OCI-LY1 (cell line): ENCODE measurements around the gene BCO2.

Experiments used
- H2AFZ ChIP-seq: fragments of 200-600 bp; sonication (generic), shearing (Covaris generic); 2 replicates; pipeline ENCODE4 v1.6.0; 2014; ENCODE audit warnings: antibody characterized with exemption, mild to moderate bottlenecking, low read length
- H3F3A ChIP-seq: fragments of 200-600 bp; sonication (generic), shearing (Covaris generic); 2 replicates; pipeline ENCODE4 v1.6.0; 2014; ENCODE audit warnings: mild to moderate bottlenecking, antibody characterized with exemption, low read length, moderate library complexity; ENCODE audit not compliant: insufficient read depth
- H3K27ac ChIP-seq: fragments of 200-600 bp; sonication (generic); 2 replicates; pipeline ENCODE4 v1.5.1; 2014; ENCODE audit warnings: low read length, mixed run types, mild to moderate bottlenecking, low read depth; ENCODE audit not compliant: poor library complexity, severe bottlenecking
- H3K27me3 ChIP-seq: fragments of 200-600 bp; sonication (generic); 2 replicates; pipeline ENCODE4 v1.6.0; 2014; ENCODE audit warnings: antibody characterized with exemption, mild to moderate bottlenecking, low read length, moderate library complexity; ENCODE audit not compliant: insufficient read depth
- H3K36me3 ChIP-seq: fragments of 200-600 bp; sonication (generic); 2 replicates; pipeline ENCODE4 v1.6.1; 2014; ENCODE audit warnings: mild to moderate bottlenecking, antibody characterized with exemption, low read length, moderate library complexity, mixed read lengths; ENCODE audit not compliant: insufficient read depth
- H3K4me1 ChIP-seq: fragments of 200-600 bp; sonication (generic); 2 replicates; pipeline ENCODE4 v1.5.1; 2014; ENCODE audit warnings: mild to moderate bottlenecking, low read length, moderate library complexity; ENCODE audit not compliant: insufficient read depth, severe bottlenecking
- H3K4me2 ChIP-seq: fragments of 200-600 bp; sonication (generic), shearing (Covaris generic); 2 replicates; pipeline ENCODE4 v1.6.1; 2014; ENCODE audit warnings: low read length
- H3K4me3 ChIP-seq: fragments of 200-600 bp; sonication (generic); 2 replicates; pipeline ENCODE4 v1.5.1; 2014; ENCODE audit warnings: low read length, low read depth, mild to moderate bottlenecking, mixed read lengths; ENCODE audit not compliant: poor library complexity, severe bottlenecking
- H3K79me2 ChIP-seq: fragments of 200-600 bp; shearing (Covaris generic); 2 replicates; pipeline ENCODE4 v1.6.1; 2016; ENCODE audit warnings: mixed run types, low read length, mixed read lengths; ENCODE audit not compliant: insufficient read depth
- H3K9ac ChIP-seq: fragments of 200-600 bp; sonication (generic), shearing (Covaris generic); 2 replicates; pipeline ENCODE4 v1.6.1; 2014; ENCODE audit warnings: mild to moderate bottlenecking, low read length, mixed read lengths
- H3K9me2 ChIP-seq: fragments of 200-600 bp; sonication (generic), shearing (Covaris generic); 2 replicates; pipeline ENCODE4 v1.6.1; 2014; ENCODE audit warnings: low read depth, mild to moderate bottlenecking, low read length, mixed read lengths
- H3K9me3 ChIP-seq: fragments of 200-600 bp; shearing (Covaris generic); 2 replicates; pipeline ENCODE4 v1.6.1; 2014; ENCODE audit warnings: low read length, mixed read lengths
- H4K20me1 ChIP-seq: fragments of 200-600 bp; sonication (generic), shearing (Covaris generic); 2 replicates; pipeline ENCODE4 v1.6.0; 2016; ENCODE audit warnings: mild to moderate bottlenecking, low read length; ENCODE audit not compliant: insufficient read depth
- CTCF ChIP-seq: fragments of 200-600 bp; sonication (generic), shearing (Covaris generic); IDR thresholded peaks from 2 replicates; pipeline ENCODE4 v1.5.1; 2017; ENCODE audit warnings: mild to moderate bottlenecking, antibody characterized with exemption, low read length, moderate library complexity, mixed read lengths
- EZH2 ChIP-seq: fragments of 200-600 bp; sonication (generic), shearing (Covaris generic); IDR thresholded peaks from 2 replicates; pipeline ENCODE4 v1.8.0; 2017; ENCODE audit warnings: borderline replicate concordance, mixed run types, mild to moderate bottlenecking, antibody characterized with exemption, low read length, moderate library complexity, mixed read lengths

BCO2 gene

GRCh38 chr11:112212710-112213109, 37.4 kb downstream of the BCO2 start:
- H2AFZ ChIP-seq, result no peak overlapping the region
- no peaks in the 10 kb centered on the region for H3K9me3 ChIP-seq
- no peaks in the 10 kb centered on the region for H4K20me1 ChIP-seq
- TF ChIP-seq EZH2 (no peak), CTCF (no peak)
- no peaks in the 10 kb centered on the region for H3K36me3 ChIP-seq
- no peak overlapping the region for H3K9ac ChIP-seq
- H3F3A ChIP-seq, result no peaks in the 10 kb centered on the region
- no peaks in the 10 kb centered on the region for H3K79me2 ChIP-seq
- H3K27ac ChIP-seq, result no peak overlapping the region
- H3K4me3 ChIP-seq, result no peak overlapping the region
- H3K4me1 ChIP-seq, result no peaks in the 10 kb centered on the region
- H3K4me2 ChIP-seq, result no peak overlapping the region
- 0 out of 2 replicates have a peak, but pooled peaks cover 5% of the 10 kb centered on the region for H3K27me3 ChIP-seq
- no peaks in the 10 kb centered on the region for H3K9me2 ChIP-seq

- Histone ChIP-seq H3K79me2 (no peaks in the 10 kb centered on the region), H3K27me3 (0 out of 2 replicates have a peak, but pooled peaks cover 5% of the 10 kb centered on the region), H3K4me3 (no peak overlapping the region), H3K36me3 (no peaks in the 10 kb centered on the region), H4K20me1 (no peaks in the 10 kb centered on the region), H3K9me3 (no peaks in the 10 kb centered on the region), H3F3A (no peaks in the 10 kb centered on the region), H3K4me2 (no peak overlapping the region), H3K9me2 (no peaks in the 10 kb centered on the region), H3K4me1 (no peaks in the 10 kb centered on the region), H3K9ac (no peak overlapping the region), H3K27ac (no peak overlapping the region), H2AFZ (no peak overlapping the region)
- TF ChIP-seq EZH2, result no peak
- TF ChIP-seq CTCF, result no peak
Measured at GRCh38 chr11:112213753-112214152, 38.4 kb downstream of the BCO2 start.

DNA sequence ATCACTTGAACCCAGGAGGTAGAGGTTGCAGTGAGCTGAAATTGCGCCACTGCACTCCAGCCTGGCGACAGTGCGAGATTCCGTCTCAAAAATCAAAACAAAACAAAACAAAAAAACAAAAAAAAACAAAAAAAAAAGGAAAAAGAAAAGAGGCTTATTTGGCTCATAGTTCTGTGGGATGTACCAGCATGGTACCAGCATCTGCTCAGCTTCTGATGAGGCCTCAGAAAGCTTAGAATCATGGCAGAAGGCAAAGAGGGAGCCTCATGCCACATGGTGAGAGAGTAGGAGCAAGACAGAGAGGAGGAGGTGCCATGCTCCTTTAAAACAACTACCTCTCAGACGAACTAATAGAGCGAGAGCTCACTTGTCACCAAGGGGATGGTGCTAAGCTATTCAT, 40.3 kb downstream of the BCO2 start:
- Histone ChIP-seq H3K4me3 (no peak overlapping the region), H3F3A (no peaks in the 10 kb centered on the region), H3K27ac (no peak overlapping the region), H3K9me3 (no peaks in the 10 kb centered on the region), H4K20me1 (no peaks in the 10 kb centered on the region), H3K36me3 (no peaks in the 10 kb centered on the region), H3K4me1 (no peaks in the 10 kb centered on the region), H3K9ac (no peak overlapping the region), H3K79me2 (no peaks in the 10 kb centered on the region), H2AFZ (no peak overlapping the region), H3K9me2 (no peaks in the 10 kb centered on the region), H3K4me2 (no peak overlapping the region), H3K27me3 (0 out of 2 replicates have a peak, but pooled peaks cover 5% of the 10 kb centered on the region)
- TF ChIP-seq CTCF (no peak), EZH2 (no peak)
